Fibroblast of skin of right biceps (primary cell): ENCODE data around the gene MSI2.

Experiments
- DNase-seq: peaks from one replicate; pipeline ENCODE4 v3.0.0-alpha.2; 2013

The MSI2 gene

GRCh38 chr17:57401556-57402488 lies 145.5 kb downstream of the MSI2 start:
- no peak for DNase-seq

DNA sequence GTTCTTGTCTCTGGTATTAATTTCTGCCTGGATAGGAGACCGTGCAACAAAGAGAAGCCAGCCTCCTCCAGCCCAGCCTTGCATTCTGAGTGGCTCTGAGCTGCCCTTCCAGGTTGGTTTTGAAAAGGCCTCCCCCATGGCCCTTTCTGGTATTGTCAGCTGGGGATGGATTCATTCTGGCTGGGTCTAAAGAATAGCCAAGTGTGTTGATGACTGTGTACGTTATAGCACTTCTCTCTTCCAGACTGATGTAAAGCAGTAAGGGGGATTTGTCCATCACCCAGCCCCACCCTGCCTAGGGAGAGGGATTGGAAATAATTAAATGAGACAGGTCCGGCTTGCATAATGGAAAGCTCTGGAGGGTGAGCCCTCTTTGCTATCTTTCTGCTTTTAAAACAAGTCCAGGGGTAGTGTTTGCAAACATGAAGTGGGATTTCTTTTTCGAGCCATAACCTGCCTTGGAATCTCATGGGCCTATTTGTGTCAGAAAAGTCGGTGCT lies 146.4 kb downstream of the MSI2 start:
- DNase-seq = no peak

DNA sequence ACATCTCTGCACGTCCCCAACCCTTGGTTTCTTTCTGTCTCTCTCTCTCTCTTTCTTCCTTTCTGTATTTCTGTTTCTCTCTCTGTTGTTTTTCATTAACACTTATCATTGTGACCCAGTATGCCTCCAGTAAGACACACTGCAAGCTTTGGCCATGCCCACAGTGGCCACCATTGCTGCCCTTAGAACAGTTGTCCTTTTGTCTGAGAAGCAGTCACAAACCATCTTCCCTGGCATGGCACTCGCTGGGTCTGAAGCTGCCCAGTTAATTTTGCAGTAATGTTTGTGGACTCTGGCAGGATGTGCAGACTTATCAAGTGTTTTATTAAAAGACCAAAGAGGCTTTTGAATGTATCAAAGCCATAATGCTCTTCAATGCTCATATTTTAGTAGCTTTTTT lies 146.9 kb downstream of the MSI2 start:
- DNase-seq = no peak

- no peak for DNase-seq
Measured at GRCh38 chr17:57404073-57404472, 147.8 kb downstream of the MSI2 start.

DNA sequence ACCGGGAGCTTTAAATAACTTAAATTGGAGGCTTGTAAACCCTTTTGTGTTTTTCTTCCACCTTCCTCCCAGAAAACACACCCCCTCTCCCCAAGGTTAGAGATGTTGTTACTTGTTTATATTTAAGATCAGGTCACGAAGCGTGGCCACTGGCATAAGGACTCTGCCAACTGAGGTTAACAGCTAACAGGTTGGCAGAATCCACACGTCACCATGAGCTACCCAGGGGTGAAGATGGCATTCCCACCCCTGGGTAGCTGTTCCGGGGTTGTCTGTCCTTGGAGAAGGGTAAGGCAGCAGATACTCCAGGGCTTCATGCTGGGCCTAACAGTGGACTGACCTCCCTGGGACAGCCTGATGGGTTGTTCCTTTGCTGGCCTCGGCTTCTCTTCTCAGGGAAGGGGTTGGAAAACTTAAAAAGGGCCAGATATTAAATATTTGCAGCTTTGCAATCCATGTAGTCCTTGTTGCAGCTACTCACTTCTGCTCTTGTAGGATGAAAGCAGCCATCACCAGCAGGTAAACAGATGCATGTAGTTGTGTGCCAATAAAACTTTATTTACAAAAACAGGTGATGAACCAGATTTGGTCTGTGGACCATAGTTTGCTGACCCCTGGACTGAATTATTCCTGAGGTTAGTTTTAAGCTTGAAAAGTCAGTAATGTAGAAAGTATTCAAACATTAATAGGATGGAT lies 148.6 kb downstream of the MSI2 start:
- DNase-seq = no peak

- DNase-seq = no peak
Measured at GRCh38 chr17:57405491-57406072, 149.3 kb downstream of the MSI2 start.

DNA sequence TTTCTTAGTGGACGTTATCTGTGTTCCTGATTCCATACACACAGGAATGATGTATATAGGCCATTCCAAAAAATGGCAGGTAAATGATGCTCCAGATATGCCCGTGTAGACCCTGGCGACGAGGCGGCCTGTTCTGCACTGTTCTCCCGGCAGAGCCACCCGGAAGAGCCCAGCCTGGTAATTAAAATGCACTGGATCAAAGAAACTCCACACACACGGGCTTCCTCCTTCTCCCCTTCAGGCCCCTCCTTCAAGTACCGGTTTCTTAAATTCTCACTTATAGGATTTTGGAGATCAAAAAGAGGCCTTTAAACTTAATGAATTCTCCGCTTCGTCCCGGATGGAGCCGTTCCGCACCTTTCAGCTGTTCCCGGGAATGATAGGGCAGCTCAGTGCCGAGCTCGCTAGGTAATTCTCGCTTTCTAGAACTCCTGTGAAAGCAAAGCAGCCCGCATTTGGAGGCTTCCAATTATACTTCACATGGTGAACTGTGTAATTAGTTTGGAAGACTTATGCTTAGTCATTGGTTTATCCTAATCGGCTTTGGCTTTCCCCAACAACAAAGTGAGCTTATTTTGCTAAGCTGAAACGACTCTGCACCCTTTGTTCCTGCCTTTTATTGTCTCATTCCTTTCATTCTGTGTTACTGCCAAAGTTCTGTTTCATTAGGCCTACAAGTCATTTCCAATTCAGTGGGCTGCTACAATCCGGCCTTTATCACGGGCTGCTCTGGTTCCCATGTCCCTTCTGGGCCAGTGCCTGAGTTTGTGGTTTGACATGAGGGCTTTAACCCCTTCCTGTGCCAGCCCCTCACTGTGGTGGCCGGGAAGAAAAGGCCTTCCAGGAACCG lies 150.0 kb downstream of the MSI2 start:
- DNase-seq = no peak

DNA sequence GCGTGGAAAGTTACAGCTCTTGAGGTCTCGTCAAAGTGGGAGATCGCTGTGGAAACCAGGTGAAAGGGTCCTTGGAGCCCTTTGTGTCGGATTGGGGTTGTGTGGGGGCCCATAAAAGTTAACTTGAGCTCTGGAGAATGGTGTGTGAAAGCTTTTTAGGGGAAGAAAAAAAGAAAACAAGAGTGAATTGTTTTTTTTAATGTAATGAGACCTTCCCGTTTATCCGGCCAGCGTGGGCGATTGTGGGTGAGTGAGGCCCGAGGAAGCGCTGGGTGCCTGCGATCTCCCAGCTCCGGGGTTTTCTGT lies 150.6 kb downstream of the MSI2 start:
- DNase-seq = no peak

GRCh38 chr17:57407287-57408070 lies 151.2 kb downstream of the MSI2 start:
- no peak for DNase-seq

DNA sequence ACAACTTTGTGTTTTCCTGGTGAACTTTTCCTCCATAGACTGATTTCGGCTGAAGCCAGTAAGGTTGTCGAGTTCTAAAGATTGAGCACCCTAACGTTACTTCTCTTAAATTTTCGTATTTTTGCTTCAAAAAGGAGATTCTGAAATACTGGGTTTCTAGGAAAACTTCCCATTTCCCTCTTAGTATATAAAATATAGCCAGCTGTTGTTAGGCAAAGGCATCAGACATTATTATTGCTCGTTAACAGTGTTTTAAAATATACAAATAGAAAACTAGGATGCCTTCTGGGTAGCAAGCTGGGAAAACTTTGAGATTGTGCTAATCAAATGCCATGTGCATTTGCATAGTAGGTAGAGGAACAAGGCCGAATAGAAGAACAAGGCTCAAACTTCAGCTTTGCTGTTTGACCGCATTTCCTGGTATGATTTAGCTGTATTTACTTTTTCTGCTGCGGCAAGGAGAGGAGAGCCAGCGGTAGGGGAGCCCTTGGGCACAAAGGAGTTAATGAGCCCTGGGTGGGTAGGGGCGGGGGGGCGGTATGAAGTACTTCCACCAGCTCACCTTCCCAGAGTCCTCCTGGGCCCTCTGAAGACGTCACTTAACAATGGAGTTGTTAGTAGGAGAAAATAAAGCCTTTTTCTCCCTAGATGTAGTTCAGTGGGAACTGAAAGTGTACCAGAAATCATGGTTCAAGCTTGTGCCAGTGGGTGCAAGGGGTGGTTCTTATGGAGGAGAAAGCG lies 151.9 kb downstream of the MSI2 start:
- DNase-seq = no peak

DNA sequence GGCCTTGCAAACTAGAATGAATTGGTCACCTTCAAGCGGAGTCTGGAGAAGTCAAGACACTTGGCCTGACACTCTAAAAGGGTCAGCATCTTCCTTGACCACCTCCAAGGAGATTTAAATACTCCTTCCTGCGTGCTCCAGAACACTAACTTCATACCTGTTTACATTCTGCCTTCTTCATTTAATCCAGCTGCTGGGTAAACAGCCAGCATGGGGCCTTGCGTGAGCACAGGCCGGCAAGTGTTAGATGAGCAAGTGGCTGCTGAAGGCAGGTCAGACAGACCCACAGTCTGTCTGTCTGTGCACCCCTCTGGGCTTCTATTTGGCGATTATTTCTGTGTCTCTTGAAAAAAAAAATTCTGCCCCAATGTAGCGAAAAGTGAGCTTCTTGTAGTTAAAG lies 153.8 kb downstream of the MSI2 start:
- no peak for DNase-seq

GRCh38 chr17:57412520-57413096 lies 156.3 kb downstream of the MSI2 start:
- DNase-seq = no peak

- no peak for DNase-seq
Measured at GRCh38 chr17:57413848-57414651, 157.7 kb downstream of the MSI2 start.

GRCh38 chr17:57415751-57416207 lies 159.5 kb downstream of the MSI2 start:
- DNase-seq = no peak

GRCh38 chr17:57416369-57416768 lies 160.0 kb downstream of the MSI2 start:
- DNase-seq = no peak

DNA sequence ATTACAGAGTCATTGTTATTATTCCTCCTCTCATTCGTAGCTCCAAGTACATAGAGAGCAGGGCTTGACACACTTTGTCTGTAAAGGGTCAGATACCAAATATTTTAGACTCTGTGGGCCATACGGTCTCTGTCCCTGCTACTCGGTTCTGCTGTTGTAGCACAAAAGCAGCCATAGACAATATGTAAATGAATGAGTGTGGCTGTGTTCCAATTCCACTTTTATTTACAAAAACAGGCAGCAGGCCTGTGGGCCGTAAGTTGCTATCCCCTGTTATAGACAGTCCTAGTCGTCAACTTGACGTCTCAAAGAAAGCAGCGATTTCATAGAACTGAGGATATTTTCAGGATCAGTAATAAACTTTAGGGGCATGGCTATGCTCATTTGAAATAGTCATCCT lies 161.6 kb downstream of the MSI2 start:
- DNase-seq = no peak

GRCh38 chr17:57418463-57419246 lies 162.3 kb downstream of the MSI2 start:
- DNase-seq = no peak

DNA sequence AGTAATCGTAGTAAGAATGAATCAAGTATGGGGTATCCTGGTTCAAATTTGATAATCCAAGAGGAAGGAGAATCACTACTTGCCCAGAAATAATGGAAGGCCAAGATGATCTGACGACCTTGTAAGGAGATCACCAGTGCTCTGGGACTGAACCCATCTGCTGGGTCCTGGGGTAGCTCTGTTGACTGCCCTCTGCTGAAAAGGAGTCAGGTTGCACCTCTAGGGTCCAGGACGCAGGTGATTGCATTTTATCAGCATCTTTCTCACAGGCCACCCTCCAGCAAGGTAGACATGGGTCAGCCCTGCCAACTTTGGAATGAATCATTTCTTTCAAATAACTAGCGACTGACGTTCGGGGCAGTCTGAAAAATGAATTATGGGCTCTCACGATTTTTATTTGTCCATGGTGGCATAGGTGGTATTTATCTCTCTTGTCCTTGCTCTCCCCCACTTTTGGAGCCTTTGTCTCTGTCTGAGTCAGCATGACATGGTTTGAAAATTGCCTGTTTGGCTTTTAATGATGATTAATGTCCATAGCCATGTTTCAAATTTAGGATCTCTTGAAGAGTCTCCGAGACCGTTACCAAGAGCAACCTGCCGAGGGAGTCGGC lies 163.7 kb downstream of the MSI2 start:
- DNase-seq = peak; percentile 18
